Measurements from ENCODE around the gene OXT. TPM values are rescaled to one million over a fixed set of nuclear protein-coding genes. Genes with fewer than 3 reads are reported as not detected.

The OXT gene
- total RNA-seq, 1 donor from 2014 or later = not detected

DNA sequence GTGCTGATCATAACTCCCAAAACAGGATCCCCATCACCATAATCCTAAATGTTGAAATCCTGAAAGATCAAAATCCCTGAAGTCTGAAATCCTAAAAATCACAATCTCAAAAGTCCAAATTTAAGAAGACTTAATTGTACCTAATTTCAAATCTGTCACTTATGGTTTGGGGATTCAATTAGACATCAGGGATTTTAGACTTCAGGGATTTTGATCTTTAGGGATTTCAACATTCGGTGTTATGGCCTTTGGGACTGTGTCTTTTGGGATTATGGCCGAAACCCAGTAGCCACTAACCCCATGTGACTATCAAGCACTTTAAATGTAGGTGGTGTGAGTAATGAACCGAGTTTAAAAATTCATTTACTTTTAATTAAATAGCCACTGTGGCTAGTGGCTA lies 34.8 kb downstream of the OXT start:
- H3K27ac Mint-ChIP-seq (ENCODE audit: unreplicated experiment) = no peak overlapping the region
- no peak for DNase-seq

DNA sequence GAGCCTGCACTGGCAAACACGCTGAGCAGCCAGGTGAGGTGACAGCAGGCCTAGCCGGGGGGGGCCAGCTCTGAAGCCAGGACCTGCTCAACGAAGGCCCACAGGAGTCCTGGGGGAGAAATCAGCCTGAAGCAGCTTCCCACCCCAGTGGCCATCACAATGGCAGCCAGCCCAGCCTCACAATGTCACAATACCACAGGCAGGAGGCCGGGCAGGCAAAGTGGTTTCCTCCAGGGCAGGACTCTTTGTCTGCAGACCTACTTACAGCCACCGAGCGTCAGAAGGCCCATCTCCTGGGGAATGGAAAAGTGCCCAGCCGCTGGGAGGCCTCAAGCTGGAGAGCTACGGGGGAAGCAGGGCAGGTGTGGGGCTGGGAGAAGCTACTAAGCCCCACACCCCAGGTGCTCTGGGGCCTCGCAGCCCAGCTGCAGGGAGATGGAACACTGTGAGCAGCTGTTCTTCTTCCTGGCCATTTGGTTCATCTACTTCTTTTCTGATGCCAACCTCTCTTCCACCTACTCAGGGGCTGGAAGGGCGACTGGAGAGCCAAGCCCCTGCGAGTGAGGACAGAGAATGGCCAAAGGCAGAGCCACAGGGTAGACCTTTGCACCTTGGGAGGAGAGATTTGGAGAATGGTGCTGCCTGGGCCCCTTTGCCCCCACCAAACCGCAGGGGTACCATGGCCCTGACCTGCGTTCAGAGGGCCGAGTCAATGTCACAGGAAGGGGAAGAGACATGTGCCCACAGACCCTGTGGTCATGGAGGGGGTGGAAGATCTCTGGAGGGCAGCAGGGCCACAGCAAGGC lies 35.4 kb downstream of the OXT start:
- no peak for DNase-seq
- Mint-ChIP-seq H3K27ac (ENCODE audit: unreplicated experiment) (peak overlapping the region; percentile 72), H3K9me3 (ENCODE audit: unreplicated experiment) (no peaks in the 10 kb centered on the region), H3K4me3 (ENCODE audit: unreplicated experiment) (no peak overlapping the region), H3K36me3 (ENCODE audit: unreplicated experiment) (no peaks in the 10 kb centered on the region), H3K27me3 (ENCODE audit: unreplicated experiment) (peaks cover 6% of the 10 kb centered on the region), H3K4me1 (ENCODE audit: low read depth, unreplicated experiment) (peaks cover 6% of the 10 kb centered on the region)
- TF ChIP-seq, protein P1, sequence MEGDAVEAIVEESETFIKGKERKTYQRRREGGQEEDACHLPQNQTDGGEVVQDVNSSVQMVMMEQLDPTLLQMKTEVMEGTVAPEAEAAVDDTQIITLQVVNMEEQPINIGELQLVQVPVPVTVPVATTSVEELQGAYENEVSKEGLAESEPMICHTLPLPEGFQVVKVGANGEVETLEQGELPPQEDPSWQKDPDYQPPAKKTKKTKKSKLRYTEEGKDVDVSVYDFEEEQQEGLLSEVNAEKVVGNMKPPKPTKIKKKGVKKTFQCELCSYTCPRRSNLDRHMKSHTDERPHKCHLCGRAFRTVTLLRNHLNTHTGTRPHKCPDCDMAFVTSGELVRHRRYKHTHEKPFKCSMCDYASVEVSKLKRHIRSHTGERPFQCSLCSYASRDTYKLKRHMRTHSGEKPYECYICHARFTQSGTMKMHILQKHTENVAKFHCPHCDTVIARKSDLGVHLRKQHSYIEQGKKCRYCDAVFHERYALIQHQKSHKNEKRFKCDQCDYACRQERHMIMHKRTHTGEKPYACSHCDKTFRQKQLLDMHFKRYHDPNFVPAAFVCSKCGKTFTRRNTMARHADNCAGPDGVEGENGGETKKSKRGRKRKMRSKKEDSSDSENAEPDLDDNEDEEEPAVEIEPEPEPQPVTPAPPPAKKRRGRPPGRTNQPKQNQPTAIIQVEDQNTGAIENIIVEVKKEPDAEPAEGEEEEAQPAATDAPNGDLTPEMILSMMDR (IDR thresholded peaks at IDR 0.05; ENCODE audit: partially characterized antibody, unreplicated experiment) = no peak

More for the DNA sequence above, 34.8 kb downstream of the OXT start:
- Mint-ChIP-seq H3K4me3 (ENCODE audit: unreplicated experiment) (no peak overlapping the region), H3K9me3 (ENCODE audit: unreplicated experiment) (no peaks in the 10 kb centered on the region), H3K4me1 (ENCODE audit: low read depth, unreplicated experiment) (peaks cover 3% of the 10 kb centered on the region), H3K36me3 (ENCODE audit: unreplicated experiment) (no peaks in the 10 kb centered on the region), H3K27me3 (ENCODE audit: unreplicated experiment) (peaks cover under 1% of the 10 kb centered on the region)
- TF ChIP-seq, protein P1 (IDR thresholded peaks at IDR 0.05; ENCODE audit: partially characterized antibody, unreplicated experiment) = no peak

DNA sequence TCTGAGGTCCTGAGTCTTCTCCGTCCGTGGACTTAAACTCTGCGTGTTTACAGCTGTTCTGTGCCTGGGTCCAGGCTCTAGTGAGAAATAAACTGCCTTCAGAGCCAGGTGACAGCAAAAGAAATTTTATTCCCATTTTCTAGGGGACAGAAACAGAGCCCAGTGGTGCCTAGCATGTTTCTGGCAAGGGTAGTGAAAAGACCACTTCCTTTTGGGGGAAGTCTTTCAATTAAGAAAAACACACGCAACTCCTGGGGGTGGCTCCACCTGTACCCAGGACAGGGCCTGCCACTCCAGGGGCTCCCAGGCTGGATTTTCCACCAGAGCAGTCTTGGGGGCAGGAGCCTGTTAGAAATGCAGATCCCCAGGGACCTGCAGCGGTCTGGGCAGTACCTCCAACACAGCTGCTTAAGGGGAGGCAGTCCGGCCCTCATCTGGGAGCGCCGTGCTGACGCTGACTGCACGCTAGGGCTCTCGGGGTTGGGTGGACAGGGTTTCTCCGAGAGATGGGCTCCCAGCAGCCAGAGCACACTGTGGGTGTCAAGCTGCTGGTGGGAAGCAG lies 36.1 kb downstream of the OXT start:
- no peak overlapping the region for H3K27ac Mint-ChIP-seq (ENCODE audit: unreplicated experiment)
- peaks cover 9% of the 10 kb centered on the region for H3K4me1 Mint-ChIP-seq (ENCODE audit: low read depth, unreplicated experiment)
- H3K27me3 Mint-ChIP-seq (ENCODE audit: unreplicated experiment) = peaks cover 6% of the 10 kb centered on the region
- no peaks in the 10 kb centered on the region for H3K36me3 Mint-ChIP-seq (ENCODE audit: unreplicated experiment)
- H3K4me3 Mint-ChIP-seq (ENCODE audit: unreplicated experiment) = no peak overlapping the region
- no peaks in the 10 kb centered on the region for H3K9me3 Mint-ChIP-seq (ENCODE audit: unreplicated experiment)
- TF ChIP-seq, protein P1 (IDR thresholded peaks at IDR 0.05; ENCODE audit: partially characterized antibody, unreplicated experiment) = no peak
- DNase-seq = no peak

DNA sequence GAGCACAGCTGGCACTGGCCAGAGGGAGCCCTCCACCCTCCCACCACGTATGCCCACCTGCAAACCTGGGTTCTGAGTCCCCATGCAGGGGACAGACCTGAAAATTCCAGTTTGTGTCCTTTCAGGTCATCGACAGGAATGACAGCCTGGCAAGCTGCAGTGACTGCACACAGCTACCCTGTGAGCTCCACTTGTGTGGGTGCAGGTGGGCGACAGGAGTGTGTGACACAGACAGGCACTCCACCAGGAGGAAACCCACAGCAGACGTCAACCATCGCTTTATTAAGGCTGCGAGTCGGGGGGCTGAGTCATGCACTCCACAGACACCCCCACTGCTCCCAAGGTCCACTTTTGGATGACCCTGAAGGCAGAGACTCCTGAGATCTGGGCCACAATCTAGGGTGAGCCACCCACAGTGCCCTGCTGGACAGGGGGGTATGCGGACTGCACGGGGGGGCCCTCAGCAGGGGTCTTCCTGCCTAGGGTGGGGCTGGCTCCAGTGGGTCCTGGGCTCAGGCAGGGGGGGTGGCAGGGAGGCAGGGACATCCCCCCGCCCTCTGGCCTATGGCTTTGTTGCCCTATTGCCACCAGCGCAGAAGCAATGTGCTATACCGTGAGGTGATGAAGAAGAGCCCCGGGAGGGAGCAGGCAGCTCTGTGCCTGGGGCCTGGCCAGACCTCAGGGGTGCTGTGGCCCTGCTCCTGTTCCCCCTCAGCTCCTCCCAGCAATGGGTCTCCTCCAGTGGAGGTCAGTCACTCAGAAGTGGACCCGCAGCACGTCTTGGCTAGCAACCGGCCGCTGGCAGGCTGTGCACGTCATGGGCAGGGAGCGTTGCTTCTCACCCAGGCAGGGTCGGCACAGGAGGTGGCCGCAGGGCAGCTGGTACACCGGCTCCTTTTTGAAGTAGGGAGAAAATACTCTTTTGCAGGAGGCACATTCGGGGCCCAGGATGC lies 38.2 kb downstream of the OXT start:
- Mint-ChIP-seq H3K9me3 (ENCODE audit: unreplicated experiment) (peaks cover 2% of the 10 kb centered on the region), H3K36me3 (ENCODE audit: unreplicated experiment) (no peaks in the 10 kb centered on the region), H3K4me3 (ENCODE audit: unreplicated experiment) (no peak overlapping the region), H3K4me1 (ENCODE audit: low read depth, unreplicated experiment) (peaks cover 9% of the 10 kb centered on the region), H3K27me3 (ENCODE audit: unreplicated experiment) (peaks cover 6% of the 10 kb centered on the region), H3K27ac (ENCODE audit: unreplicated experiment) (no peak overlapping the region)
- TF ChIP-seq, protein P1 (IDR thresholded peaks at IDR 0.05; ENCODE audit: partially characterized antibody, unreplicated experiment) = no peak
- no peak for DNase-seq

Data from glutamatergic neuron (in vitro differentiated cells).